KOPT-K1 (cell line): Measurements from ENCODE around the gene CHMP4B.

Experiments
- H3K27ac ChIP-seq: fragments of 200-600 bp; sonication (generic); 2 replicates; pipeline ENCODE4 v1.5.1; 2016; ENCODE audit warnings: antibody characterized with exemption, mild to moderate bottlenecking, low read depth, low read length; ENCODE audit not compliant: poor library complexity, severe bottlenecking
- H3K36me3 ChIP-seq: fragments of 200-600 bp; sonication (generic); 2 replicates; pipeline ENCODE4 v1.5.1; 2017; ENCODE audit warnings: antibody characterized with exemption, mild to moderate bottlenecking, low read length, moderate library complexity; ENCODE audit not compliant: insufficient read depth
- H3K9me3 ChIP-seq: fragments of 200-600 bp; sonication (generic); 2 replicates; pipeline ENCODE4 v1.5.1; 2017; ENCODE audit warnings: antibody characterized with exemption, low read length, mild to moderate bottlenecking; ENCODE audit not compliant: insufficient read depth, poor library complexity, severe bottlenecking

Gene CHMP4B, protein sequence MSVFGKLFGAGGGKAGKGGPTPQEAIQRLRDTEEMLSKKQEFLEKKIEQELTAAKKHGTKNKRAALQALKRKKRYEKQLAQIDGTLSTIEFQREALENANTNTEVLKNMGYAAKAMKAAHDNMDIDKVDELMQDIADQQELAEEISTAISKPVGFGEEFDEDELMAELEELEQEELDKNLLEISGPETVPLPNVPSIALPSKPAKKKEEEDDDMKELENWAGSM

DNA sequence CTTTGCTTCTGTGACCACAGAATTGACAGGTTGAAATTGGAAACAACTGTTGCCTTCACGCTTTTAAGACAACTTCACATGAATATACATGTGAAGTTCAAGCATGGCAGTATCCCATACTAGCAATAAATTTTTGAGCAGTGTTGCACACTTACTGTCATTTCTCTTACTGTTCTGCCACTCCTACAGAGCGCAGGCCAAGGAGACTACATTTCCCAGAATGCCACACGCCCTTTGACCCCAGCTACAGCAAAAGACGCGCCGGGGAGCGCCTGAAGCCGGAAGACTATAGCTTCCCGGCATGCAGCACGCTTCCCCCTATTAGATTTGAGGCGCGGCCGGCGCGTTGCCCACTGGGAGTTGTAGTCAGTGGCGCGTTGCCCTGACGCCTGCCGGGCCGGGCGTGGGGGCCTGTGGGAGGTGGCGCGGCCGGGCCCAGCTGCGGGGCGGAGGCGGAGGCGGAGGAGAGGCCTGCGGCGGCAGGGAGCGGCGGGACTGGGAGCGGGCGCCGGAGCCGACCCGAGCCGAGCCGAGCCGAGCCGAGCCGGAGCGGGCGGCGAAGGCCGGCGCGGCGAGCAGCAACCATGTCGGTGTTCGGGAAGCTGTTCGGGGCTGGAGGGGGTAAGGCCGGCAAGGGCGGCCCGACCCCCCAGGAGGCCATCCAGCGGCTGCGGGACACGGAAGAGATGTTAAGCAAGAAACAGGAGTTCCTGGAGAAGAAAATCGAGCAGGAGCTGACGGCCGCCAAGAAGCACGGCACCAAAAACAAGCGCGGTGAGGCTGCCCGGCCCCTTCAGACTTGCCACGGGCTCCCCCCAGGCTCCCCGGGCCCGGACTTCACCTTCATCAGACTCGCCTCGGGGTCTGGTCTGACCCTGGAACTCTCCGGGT, at the start of gene CHMP4B:
TSS of gene CHMP4B (plus strand) at position 464 of the 891 bp plus-strand sequence. CDS start at position 585, 121 bp downstream.
- Histone ChIP-seq H3K27ac (peak within 1 kb of the TSS; percentile 87), H3K9me3 (no peaks in the 10 kb centered on the region), H3K36me3 (peaks cover 16% of the 10 kb centered on the region)

DNA sequence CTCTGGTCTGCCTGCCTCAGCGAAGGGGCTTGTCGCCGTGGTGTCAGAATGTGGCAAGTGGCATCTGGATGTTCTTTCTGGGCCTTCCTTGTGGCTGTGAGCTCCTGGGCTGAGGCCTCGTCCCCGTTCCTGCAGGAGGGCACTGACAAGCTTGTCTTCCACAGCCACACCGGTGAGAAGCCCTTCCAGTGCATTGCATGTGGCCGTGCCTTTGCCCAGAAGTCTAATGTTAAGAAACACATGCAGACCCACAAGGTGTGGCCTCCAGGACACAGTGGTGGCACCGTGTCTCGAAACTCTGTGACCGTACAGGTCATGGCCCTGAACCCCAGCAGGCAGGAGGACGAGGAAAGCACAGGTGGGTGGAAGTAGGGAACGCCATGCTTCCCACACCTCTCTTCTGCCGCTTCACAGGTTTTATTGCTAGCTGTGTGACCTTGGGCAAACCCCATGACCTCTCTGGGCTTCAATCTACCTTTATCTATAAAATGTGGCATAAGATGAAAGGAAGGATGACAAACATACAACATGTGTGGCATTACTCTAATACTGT, 49.4 kb upstream of the CHMP4B start:
- Histone ChIP-seq H3K27ac (no peak overlapping the region), H3K36me3 (no peaks in the 10 kb centered on the region; the same call in 1 of the 2 replicates), H3K9me3 (peaks cover 7% of the 10 kb centered on the region)

DNA sequence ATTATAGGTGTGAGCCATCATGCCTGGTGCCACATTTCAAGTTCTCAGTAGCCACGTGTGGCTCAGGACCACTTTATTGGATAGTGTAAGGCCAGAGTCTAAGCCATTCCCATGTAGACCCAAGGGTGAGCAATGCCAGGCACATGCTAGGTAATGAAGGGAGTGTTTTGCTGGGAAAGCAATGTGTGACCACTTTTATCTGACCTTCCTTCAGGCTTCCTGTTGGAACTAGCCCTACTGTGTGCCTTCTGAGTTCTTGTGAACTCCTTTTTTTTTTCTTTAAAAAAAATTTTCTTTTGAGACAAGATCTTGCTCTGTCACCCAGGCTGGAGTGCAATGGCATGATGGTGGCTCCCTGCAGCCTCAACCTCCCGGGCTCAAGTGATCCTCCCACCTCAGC, 46.0 kb upstream of the CHMP4B start:
- Histone ChIP-seq H3K36me3 (no peaks in the 10 kb centered on the region), H3K27ac (no peak overlapping the region), H3K9me3 (no peaks in the 10 kb centered on the region)

DNA sequence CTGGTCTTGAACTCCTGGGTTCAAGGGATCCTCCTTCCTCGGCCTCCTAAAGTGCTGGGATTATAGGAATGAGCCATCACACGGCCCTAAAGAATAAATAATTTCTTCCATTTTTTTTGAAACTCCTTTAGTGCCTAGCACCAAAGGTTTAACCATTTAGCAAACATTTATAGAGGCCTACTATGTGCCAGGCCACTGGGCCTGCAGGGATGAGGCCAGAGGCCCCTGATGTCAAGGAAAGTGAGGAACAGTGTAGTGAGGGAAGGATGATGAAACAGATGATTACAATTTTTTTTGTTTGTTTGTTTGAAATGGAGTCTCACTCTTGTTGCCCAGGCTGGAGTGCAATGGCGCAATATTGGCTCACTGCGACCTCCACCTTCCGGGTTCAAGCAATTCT, 45.6 kb upstream of the CHMP4B start:
- no peak overlapping the region for H3K27ac ChIP-seq
- no peaks in the 10 kb centered on the region for H3K36me3 ChIP-seq
- no peaks in the 10 kb centered on the region for H3K9me3 ChIP-seq

DNA sequence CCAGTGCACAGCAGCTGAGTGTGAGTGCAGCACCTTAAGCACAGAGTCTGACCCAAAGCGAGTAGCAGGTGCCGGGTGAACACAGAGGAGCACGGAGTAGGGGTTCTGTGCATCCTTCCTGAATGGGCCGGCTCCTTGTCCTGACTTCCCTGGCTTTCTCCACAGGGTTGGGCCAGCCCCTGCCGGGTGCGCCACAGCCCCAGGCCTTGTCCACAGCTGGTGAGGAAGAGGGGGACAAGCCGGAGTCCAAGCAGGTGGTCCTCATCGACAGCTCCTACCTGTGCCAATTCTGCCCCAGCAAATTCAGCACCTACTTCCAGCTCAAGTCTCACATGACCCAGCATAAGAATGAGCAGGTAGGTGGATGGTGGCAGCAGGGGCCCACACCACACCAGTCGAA, 44.5 kb upstream of the CHMP4B start:
- no peaks in the 10 kb centered on the region for H3K36me3 ChIP-seq
- H3K27ac ChIP-seq, result no peak overlapping the region
- H3K9me3 ChIP-seq, result no peaks in the 10 kb centered on the region

DNA sequence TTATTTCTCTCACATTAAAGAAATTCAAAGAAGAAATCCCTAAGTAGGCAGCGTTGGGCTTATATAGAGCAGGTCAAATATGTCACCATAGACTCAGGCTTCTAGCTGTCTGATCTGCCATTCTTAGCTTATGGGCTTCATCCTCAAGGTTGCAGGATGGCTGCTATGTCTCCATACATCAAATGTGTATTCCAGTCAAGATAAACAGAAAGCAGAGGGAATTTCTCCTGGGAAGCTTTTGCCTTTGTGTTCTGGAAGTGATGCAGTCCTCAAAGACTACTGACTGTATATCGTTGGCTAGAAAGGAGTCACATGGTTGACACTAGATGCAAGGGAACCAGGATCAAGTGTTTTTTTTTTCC, 43.4 kb upstream of the CHMP4B start:
- Histone ChIP-seq H3K27ac (no peak overlapping the region), H3K9me3 (no peaks in the 10 kb centered on the region), H3K36me3 (no peaks in the 10 kb centered on the region)

DNA sequence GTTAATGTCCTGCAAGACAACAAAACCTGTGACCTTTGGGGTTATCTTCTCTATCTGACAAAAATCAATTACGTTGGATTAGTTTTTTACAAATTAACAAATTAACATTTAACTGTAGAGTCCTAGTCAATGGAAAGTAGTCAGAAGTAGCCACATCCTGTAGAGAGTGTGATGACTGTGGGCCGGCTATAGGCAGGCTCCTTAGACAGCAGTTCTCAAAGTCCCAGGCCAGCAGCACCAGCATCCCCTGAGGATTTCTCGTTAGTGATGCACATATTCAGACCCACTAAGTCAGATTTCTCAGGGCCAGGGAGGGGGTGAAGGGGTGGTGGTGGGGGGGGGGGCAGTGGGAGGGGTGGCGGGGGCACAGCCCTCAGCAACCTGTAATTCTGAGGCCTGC, 42.1 kb upstream of the CHMP4B start:
- Histone ChIP-seq H3K36me3 (no peaks in the 10 kb centered on the region), H3K9me3 (no peaks in the 10 kb centered on the region), H3K27ac (no peak overlapping the region)

DNA sequence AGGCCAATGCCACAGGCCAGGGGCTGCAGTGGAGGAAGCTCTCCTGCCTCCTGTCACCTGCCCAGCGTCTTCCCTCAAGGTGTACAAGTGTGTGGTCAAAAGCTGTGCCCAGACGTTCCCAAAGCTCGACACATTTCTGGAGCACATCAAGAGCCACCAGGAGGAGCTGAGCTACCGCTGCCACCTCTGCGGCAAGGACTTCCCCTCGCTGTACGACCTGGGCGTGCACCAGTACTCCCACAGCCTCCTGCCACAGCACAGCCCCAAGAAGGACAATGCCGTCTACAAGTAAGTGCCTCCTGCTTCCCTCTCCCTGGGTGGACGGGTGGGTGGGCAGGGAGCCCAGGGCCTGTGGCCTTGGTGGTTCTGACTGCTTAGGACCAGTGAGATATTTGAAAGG, 41.1 kb upstream of the CHMP4B start:
- H3K36me3 ChIP-seq, result no peaks in the 10 kb centered on the region
- H3K9me3 ChIP-seq, result no peaks in the 10 kb centered on the region
- no peak overlapping the region for H3K27ac ChIP-seq

DNA sequence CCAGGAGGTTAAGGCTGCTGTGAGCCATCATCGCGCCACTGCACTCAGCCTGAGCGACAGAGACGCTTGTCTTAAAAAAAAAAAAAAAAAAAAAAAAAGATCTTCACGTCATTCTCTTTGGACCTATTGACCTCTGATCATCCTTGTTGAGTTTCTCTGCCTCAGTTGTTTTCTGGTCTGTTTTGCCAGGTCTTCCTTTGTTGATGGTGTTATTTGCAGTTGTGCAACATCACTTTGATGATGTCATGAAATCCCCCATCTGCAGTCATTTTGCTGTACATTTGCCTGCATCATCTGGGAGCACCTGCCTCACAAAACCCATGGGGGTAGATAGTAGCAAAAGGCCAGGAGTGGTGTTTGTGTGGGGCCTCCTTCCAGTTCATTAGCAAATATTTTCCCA, 39.2 kb upstream of the CHMP4B start:
- no peak overlapping the region for H3K27ac ChIP-seq
- no peaks in the 10 kb centered on the region for H3K9me3 ChIP-seq
- no peaks in the 10 kb centered on the region for H3K36me3 ChIP-seq

DNA sequence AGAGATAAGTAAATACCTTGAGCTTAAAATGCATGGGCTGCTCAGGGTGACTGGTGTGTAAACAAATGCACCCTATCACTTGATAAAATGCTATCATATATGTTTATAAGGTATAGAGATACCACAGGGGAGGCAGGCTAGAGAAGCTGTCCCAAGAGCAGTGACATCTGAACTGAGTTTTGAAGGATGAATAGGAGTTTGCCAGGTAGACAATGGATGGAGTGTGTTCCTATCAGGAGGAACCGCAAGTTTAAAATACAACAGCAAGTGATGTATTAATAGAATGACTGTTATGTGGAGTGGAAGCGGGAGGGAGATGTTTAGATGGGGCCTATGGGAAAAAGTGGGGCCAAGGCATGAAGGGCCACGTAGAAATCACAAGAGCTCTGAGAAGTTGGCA, 38.7 kb upstream of the CHMP4B start:
- H3K36me3 ChIP-seq, result no peaks in the 10 kb centered on the region
- no peaks in the 10 kb centered on the region for H3K9me3 ChIP-seq
- H3K27ac ChIP-seq, result no peak overlapping the region

DNA sequence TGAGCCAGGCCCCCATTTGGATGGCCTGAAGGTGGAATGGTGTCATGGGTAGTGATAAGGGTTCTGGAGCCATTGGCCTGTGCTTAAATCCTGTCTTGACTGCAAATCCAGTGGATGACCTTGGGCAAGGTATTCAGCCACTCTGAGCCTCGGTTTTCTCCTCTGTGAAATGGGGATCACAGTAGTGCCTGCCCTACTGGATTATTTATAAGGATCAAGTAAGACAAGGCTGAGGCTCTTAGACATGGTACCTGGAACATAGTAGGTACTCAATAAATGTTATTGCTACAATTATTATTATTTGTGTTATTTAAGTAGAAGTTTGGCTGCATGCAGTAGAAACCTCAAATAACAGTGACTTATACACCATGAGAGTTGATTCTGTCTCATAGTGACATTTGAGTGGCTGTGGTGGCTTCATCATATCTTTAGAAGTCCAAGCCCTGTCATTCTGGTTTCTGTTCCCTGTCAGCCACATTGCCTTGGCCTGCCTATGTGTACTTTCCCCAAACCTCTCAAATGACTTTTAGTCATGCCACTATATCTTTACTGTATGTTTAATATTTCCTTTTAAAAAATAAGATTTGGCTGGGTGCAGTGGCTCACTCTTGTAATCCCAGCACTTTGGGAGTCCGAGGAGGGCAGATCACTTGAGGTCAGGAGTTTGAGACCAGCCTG, 37.6 kb upstream of the CHMP4B start:
- H3K27ac ChIP-seq, result no peak overlapping the region
- H3K36me3 ChIP-seq, result no peaks in the 10 kb centered on the region
- no peaks in the 10 kb centered on the region for H3K9me3 ChIP-seq

DNA sequence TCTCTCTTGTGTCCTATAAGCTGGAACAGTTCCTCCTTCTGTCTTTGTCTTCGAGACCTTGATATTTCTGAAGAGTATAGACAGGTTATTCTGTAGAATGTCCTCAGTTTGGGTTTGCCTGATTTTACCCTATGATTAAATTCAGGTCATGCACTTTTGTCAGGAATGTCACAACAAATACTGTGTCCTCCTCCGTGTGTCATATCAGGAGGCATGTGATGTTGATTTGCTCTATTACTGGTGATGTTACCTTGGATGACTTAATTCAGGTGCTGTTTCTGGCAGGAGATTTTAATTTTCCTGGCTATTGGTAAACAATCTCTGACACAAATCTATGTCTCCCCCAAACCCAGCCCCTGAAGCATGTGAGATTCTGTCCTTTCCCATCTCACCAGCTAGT, 33.3 kb upstream of the CHMP4B start:
- Histone ChIP-seq H3K36me3 (no peaks in the 10 kb centered on the region), H3K9me3 (no peaks in the 10 kb centered on the region), H3K27ac (peak overlapping the region; percentile 76)

DNA sequence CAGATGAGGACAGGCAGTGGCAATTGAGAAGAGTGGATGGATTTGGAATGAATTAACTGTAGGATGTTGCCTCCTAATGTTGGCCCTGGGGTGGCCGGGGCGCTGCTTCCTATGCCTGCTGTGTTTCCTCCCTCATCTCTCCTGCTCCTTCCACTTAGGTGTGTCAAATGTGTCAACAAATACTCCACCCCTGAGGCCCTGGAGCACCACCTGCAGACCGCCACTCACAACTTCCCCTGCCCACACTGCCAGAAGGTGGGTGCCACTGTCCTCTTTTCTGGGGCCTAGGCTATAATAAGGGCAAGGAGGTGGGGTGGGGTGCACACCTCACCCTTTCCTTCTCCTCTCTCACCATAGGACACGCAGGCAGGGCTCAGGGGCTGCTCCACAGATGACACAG, 30.0 kb upstream of the CHMP4B start:
- no peak overlapping the region for H3K27ac ChIP-seq
- no peaks in the 10 kb centered on the region for H3K9me3 ChIP-seq
- H3K36me3 ChIP-seq, result no peaks in the 10 kb centered on the region

DNA sequence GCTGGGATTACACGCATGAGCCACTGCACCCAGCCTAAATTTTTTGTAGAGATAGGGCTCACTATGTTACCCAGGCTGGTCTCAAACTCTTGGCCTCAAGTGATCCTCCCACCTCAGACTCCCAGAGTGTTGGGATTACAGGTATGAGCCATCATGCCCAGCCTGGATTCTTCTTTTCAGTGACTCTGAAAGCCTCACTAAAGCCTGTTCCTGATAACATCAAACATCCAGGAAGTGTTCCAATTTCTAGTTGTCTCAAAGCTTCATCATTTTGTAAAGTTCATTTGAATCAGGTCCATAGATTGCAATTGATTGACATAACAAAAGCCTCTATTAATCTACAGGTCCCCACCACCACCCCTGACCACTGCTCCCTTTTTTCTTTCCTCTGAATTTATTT, 29.2 kb upstream of the CHMP4B start:
- Histone ChIP-seq H3K36me3 (no peaks in the 10 kb centered on the region), H3K9me3 (no peaks in the 10 kb centered on the region), H3K27ac (no peak overlapping the region)

DNA sequence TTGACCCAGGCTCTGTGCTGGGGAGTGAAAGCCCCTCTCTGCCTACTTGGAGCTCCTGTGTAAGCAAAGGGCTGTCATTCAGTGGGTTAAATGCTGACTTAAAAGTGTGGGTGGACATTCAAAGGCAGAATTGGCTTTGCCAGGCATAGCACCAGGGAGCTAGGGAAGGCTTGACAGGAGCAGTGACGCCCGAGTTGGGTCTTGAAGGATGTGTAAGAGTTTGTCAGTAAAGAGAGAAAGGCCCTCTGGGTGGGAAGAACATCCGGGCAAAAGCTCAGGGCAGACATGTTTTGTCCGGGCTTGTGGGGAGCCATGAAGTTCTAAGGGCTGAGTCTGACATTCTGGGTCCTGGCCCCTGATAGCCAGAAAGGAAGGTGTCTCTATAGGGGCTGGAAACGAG, 27.9 kb upstream of the CHMP4B start:
- H3K27ac ChIP-seq, result no peak overlapping the region
- H3K36me3 ChIP-seq, result no peaks in the 10 kb centered on the region
- no peaks in the 10 kb centered on the region for H3K9me3 ChIP-seq
